GM21360 (cell line): ENCODE measurements around the gene SET.
A peak's percentile ranks its signal among the peaks of the same experiment; 100 is the strongest.

Experiments
- ATAC-seq: cut with Tn5 transposase; IDR thresholded peaks from one replicate; pipeline ENCODE4 v1.9.1; 2021; ENCODE audit warnings: mild to moderate bottlenecking, moderate library complexity; ENCODE audit not compliant: unreplicated experiment

Gene SET

DNA sequence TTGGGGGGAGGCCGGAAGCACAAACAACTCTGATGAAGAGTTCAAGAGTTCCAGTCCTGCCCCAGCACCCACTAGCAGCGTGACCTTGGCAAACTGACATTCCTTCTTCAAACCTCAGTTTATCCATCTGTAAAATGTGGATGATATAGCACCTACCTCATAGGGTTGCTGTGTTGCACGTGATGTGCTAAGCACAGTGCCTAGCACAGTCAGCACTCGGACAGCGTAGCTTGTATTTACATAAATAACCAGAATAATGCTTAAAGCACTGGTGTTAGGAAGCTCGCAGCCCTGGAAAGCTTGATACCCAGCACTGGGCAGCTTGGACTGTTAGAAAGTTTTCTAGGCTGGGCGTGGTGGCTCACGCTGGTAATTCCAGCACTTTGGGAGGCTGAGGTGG lies 18.4 kb downstream of the SET start:
- no peak for ATAC-seq

DNA sequence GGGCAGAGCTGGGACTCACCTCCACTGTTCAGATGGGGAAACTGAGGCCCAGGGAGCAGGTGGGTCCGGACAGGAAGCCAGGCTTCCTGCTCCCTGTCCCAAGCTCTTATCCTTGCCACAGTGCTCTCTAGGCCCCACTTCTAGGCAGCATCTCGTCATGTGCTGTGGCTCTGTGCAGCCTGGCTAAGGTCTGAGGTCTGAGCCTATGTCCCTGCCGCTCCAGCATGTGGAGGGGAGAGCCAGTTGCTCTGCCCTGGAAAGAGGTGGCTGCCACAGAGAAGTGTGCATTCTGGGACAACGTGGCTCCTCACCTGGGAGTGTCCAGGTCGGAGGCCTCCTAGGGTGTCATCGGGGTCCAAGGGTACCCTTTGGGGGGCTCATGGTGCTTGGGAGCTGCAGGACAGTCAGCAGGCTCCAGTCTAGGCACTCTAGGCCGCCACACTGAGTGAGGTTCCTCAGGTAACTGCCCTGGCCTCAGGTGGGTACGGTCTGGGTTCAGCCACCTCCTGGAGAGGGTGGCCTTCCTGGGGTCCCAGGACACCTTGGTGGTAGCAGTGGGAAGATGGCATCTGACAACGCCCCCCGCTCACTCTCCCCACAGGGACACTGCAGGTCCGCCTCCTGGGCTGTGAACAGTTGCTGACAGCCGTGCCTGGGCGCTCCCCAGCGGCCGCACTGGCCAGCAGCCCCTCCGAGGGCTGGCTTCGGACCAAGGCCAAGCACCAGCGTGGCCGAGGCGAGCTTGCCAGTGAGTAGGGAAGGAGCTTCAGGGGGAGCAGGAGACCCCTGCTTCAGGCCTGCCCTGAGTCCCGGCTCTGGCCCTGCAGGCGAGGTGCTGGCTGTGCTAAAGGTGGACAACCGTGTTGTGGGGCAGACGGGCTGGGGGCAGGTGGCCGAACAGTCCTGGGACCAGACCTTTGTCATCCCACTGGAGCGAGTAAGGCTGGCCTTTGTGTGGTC lies 23.7 kb downstream of the SET start:
- ATAC-seq: no peak

GRCh38 chr9:128713411-128713780 lies 24.4 kb downstream of the SET start:
- no peak for ATAC-seq

DNA sequence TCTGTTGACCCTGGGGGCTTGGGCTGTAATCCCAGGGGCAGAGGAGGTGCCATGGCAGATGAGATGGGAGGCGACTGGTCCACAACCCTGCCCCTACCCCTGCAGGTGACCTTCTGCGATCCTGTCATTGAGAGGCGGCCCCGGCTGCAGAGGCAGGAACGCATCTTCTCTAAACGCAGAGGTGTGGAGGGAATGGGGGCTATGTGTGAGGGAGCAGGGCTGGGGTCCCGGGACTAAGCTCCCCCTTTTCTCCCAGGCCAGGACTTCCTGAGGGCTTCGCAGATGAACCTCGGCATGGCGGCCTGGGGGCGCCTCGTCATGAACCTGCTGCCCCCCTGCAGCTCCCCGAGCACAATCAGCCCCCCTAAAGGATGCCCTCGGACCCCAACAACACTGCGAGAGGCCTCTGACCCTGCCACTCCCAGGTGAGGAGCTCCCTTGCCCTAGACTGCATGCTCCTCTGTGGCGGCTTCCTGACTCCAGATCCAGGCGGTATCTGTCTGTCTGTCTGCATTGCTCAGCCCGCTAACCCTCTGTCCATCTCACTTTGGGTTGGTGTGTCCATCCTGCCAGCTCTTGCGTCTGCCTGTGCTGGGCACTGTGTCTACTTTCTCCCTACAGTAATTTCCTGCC lies 25.0 kb downstream of the SET start:
- ATAC-seq: no peak

GRCh38 chr9:128714586-128715435 lies 25.8 kb downstream of the SET start:
- ATAC-seq: no peak

DNA sequence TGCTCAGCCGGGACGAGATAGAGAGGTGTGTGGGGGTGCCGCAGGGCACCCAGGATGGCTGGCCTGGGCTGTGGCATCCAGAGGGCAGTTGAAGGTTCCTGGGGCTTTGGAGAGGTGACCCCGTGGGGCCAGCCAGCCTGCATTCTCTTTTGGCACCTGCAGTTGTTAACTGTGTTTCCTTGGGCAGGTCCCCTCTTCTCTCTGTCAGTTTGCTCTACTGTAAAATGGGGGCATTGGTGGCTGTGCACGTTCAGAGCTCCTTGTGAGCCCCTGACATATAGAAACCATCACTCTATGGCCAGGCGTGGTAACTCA lies 26.4 kb downstream of the SET start:
- no peak for ATAC-seq

- ATAC-seq: no peak
Observed at GRCh38 chr9:128716581-128717254, 27.7 kb downstream of the SET start.

DNA sequence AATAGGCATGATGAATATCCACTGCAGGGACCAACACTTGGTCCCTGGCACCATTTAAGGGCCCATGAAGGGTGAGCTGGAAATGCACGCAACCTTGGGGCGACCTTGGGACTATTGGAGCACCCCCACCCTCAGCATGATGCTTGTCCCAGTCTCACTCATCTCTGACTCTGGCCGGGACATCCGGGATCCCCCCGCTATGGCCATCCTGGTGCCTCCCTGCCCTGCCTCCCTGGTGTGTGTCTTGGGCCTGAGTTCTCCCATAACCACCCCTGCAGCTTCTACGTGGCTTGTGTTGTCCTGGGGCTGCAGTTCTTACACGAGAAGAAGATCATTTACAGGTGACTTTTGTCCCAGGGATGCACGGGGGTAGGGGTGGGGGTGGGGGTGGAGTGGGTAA lies 29.0 kb downstream of the SET start:
- ATAC-seq: no peak

DNA sequence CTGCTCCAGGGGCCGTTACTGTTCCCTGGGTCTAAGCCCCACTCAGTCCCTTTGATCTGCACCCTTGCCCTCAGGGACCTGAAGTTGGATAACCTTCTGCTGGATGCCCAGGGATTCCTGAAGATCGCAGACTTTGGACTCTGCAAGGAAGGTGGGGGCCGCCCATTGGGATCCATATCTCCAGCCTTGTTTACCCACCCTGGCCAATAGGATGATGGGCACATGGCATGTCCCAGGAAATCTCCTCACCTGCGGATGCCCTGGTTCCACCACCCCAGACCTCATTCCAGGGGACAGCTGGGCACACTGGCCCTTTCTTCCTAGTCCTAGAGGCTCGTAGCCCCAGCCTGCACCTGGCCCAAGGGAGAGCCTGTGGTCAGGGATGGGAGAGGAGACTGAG lies 29.5 kb downstream of the SET start:
- ATAC-seq: no peak

DNA sequence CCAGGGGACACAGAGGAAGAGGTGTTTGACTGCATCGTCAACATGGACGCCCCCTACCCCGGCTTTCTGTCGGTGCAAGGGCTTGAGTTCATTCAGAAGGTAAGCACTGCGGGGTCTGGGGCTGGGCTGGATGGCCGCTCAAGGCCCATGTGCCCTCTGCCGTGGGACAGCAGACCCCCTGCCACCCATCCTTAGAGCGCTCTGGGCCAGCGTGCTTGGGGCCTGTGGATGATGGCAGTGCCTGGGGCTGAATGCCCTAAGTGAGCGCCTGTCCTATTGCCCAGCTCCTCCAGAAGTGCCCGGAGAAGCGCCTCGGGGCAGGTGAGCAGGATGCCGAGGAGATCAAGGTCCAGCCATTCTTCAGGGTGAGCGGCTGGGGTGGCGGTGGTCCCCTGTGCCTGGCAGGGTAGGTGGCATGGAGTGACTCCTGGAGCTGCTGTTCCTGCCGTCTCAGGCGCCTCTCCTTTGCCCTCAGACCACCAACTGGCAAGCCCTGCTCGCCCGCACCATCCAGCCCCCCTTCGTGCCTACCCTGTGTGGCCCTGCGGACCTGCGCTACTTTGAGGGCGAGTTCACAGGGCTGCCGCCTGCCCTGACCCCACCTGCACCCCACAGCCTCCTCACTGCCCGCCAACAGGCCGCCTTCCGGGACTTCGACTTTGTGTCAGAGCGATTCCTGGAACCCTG lies 31.0 kb downstream of the SET start:
- ATAC-seq: no peak

GRCh38 chr9:128720841-128721486 lies 31.9 kb downstream of the SET start:
- no peak for ATAC-seq

- no peak for ATAC-seq
Observed at GRCh38 chr9:128721487-128722010, 32.5 kb downstream of the SET start.

DNA sequence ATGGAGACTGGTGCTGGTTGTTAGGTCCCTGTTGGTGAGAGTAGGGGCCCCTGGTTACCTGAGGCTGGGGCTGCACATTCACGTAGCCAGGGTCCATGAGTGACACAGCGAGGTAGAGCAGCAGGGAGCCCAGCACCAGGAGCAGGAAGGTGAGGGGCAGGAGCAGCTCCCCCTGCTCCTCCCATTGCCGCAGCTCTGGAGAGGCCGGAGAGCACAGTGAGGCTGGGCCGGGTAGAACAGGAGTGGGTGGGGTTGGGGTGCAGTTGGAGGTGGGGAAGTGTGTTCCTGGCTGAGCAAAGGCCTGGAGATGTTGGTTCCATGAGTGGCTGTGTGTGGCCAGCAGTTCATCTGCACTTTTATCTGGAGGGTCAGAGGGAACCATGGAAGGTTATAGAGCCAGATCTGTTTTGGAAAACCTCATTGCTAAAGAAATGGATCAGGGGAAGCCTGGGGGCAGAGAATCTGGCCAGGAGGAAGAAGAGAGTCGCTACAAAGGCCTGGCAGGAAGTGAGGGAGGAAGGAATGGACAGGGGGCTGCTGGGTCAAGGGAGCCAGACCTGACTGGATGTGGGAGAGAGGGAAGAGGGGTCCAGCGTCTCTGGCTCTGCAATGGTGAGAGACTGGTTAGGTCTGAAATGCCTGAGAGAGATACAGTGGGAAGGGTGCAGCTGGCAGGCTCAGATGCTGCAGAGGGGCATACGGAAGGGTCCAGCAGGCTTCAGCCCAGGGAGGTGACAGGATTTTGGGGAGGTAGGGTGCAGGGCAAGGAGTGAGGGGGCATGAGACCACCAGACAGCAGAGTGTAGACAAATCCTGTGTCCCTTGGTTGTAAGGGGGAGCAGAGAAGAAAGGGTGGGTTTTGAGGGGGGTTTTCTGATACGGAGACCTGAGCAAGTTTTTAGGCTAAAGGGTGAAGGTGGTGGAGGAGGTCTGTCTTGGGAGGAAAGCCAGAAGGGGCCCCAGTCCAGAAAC lies 33.6 kb downstream of the SET start:
- ATAC-seq: no peak

GRCh38 chr9:128723352-128723865 lies 34.4 kb downstream of the SET start:
- ATAC-seq: no peak

DNA sequence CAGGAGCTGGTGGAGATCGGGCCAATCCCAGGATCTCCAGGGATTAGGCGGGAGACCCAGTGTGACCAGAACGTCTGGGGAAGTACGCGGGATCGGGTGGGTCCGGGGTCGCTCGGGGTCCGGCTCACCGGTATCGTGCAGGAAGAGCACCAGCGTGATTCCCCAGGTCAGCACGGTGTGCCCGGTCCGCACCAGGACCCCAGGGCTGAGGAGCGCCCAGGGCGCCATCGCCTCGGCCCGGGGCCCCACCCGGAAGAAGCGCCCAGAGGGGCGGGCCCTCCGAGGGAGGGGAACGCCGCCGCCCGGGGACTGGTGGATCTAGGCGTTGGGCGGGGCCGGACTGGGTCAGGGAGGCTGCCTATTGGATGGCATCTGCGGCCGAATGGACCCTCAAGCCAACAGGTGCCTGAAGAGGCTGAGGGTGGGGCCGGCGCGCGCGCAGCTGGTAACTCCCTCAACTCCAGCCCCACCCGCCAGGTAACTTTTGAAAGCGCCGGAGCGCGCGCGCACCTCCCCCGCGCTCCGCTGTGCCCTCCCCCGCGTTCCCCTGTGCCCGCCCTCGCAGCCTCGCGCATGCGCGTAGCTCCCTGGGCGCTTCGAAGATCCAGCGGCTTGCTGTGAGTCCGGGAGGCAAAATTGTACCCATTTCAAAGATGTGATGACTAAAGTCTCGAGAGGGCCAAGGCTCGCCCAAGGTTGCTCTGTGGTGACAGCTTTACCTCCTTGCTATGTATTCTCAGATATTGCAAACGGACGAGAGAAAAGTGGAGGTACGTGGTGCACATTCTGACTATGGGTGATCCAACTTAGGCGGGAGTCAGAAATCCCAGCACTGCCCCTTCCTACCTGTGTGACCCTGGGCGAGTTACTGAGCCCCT lies 35.1 kb downstream of the SET start, which contains the start of gene ZDHHC12:
Gene ZDHHC12 (minus strand): TSS at position 262 of the 878 bp plus-strand sequence. CDS start 34 bp downstream, at position 228.
- peak; percentile 93 for ATAC-seq

DNA sequence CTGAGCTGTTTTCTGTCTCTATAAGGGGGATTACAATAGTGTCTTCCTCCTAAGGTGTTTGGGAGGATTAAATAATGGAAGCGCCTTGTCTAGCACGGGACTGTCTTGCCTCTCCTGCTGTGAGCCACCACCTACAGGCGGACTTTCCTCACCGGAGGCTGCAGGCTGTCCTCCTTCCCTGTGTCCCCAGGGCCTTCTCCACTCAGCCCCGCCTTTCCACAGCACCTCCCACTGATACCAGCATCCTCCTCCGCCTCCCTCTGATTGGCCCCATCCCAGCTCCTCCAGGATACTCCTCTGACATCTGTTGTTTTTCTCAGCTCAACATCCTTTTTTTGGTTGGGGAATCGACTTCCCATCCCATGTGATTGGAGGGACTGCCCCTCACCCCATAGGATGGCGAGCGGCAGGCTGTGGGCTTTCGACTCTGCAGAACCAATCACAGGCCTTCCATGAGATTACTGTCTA lies 35.8 kb downstream of the SET start:
- ATAC-seq: peak; percentile 14

DNA sequence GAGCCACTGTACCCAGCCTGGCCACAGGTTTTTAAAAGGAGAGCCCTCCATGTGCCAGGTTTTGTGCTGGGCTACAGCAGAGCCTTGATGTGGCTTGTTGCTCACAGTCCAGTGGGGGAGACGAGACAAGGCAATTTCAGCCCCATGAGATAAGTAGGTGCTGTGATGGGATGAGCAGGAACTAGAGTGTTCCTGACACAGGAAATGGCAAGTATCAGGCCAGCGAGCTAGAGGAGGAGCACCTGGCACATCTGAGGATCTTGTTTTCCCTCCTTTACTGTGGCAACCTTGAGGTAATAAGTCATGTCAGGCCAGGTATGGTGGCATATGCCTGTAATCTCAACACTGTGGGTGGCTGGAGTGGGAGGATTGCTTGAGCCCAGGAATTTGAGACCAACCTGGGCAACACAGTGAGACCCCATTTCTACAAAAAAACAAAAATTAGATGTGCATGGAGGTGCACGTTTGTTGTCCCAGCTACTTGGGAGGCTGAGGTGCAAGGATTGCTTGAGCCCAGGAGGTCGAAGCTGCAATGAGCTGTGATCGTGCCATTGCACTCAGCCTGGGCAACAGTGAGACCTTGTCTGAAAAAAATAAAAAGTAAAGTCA lies 38.7 kb downstream of the SET start:
- no peak for ATAC-seq
